Nephron (organoid): ENCODE measurements around the gene MKX.
A peak's percentile ranks its signal among the peaks of the same experiment; 100 is the strongest.

Experiments
- H3K27ac Mint-ChIP-seq, 3 experiments: 2 replicates each; pipeline ENCODE4 v1.8.0; 2020; ENCODE audit warnings: mixed read lengths in 3 of 3, mild to moderate bottlenecking in 2 of 3, moderate library complexity in 1 of 3
- H3K27me3 Mint-ChIP-seq: 2 replicates; pipeline ENCODE4 v1.8.0; 2021; ENCODE audit warnings: low read depth, mild to moderate bottlenecking, moderate library complexity, mixed read lengths
- H3K36me3 Mint-ChIP-seq: 2 replicates; pipeline ENCODE4 v1.8.0; 2020; ENCODE audit warnings: low read depth, mixed read lengths
- H3K4me1 Mint-ChIP-seq: 2 replicates; pipeline ENCODE4 v1.8.0; 2020; ENCODE audit warnings: mixed read lengths
- H3K4me3 Mint-ChIP-seq, 3 experiments: 2 replicates each; pipeline ENCODE4 v1.8.0; 2020; ENCODE audit warnings: mild to moderate bottlenecking in 3 of 3, mixed read lengths in 3 of 3, moderate library complexity in 2 of 3
- H3K9me3 Mint-ChIP-seq: 2 replicates; pipeline ENCODE4 v1.8.0; 2020; ENCODE audit warnings: mixed read lengths
- CTCF ChIP-seq, 3 experiments: fragments of 200-600 bp; sonication (generic); IDR thresholded peaks; one replicate each; pipeline ENCODE4 v1.5.0; 2021; ENCODE audit warnings: antibody characterized with exemption in 3 of 3; ENCODE audit not compliant: unreplicated experiment in 3 of 3

MKX gene

GRCh38 chr10:27638071-27638750 is 107.4 kb downstream of the MKX start:
- Mint-ChIP-seq H3K27me3 (no peaks in the 10 kb centered on the region), H3K4me1 (peaks cover 11% of the 10 kb centered on the region), H3K4me3 (no peak overlapping the region), H3K9me3 (no peaks in the 10 kb centered on the region), H3K36me3 (no peaks in the 10 kb centered on the region), H3K27ac (peak overlapping the region in 2 of 3 experiments; percentile 1 to 46)
- no peak for TF ChIP-seq CTCF (IDR thresholded peaks at IDR 0.05; ENCODE audit: unreplicated experiment in 3 of 3)

- Mint-ChIP-seq H3K4me3 (no peak overlapping the region), H3K36me3 (no peaks in the 10 kb centered on the region), H3K4me1 (peaks cover 8% of the 10 kb centered on the region), H3K27ac (peak overlapping the region in 2 of 3 experiments; percentile 1 to 46), H3K9me3 (no peaks in the 10 kb centered on the region), H3K27me3 (no peaks in the 10 kb centered on the region)
- TF ChIP-seq CTCF (IDR thresholded peaks at IDR 0.05; ENCODE audit: unreplicated experiment in 3 of 3): no peak
Measured at GRCh38 chr10:27637601-27638000, 108.0 kb downstream of the MKX start.

GRCh38 chr10:27636816-27637215 is 108.8 kb downstream of the MKX start:
- Mint-ChIP-seq H3K9me3 (no peaks in the 10 kb centered on the region), H3K27ac (no peak overlapping the region), H3K4me1 (peaks cover 8% of the 10 kb centered on the region), H3K36me3 (no peaks in the 10 kb centered on the region), H3K4me3 (no peak overlapping the region), H3K27me3 (no peaks in the 10 kb centered on the region)
- no peak for TF ChIP-seq CTCF (IDR thresholded peaks at IDR 0.05; ENCODE audit: unreplicated experiment in 3 of 3)

GRCh38 chr10:27635699-27636270 is 109.8 kb downstream of the MKX start:
- Mint-ChIP-seq H3K27me3 (no peaks in the 10 kb centered on the region), H3K9me3 (no peaks in the 10 kb centered on the region), H3K27ac (no peak overlapping the region), H3K4me1 (peaks cover 8% of the 10 kb centered on the region), H3K4me3 (no peak overlapping the region), H3K36me3 (no peaks in the 10 kb centered on the region)
- TF ChIP-seq CTCF (IDR thresholded peaks at IDR 0.05; ENCODE audit: unreplicated experiment in 3 of 3): no peak

- Mint-ChIP-seq H3K27ac (no peak overlapping the region), H3K4me1 (peaks cover 8% of the 10 kb centered on the region), H3K9me3 (no peaks in the 10 kb centered on the region), H3K36me3 (no peaks in the 10 kb centered on the region), H3K27me3 (no peaks in the 10 kb centered on the region), H3K4me3 (no peak overlapping the region)
- no peak for TF ChIP-seq CTCF (IDR thresholded peaks at IDR 0.05; ENCODE audit: unreplicated experiment in 3 of 3)
Measured at GRCh38 chr10:27635290-27635689, 110.3 kb downstream of the MKX start.

GRCh38 chr10:27628621-27629020 is 117.0 kb downstream of the MKX start:
- peaks cover 48% of the 10 kb centered on the region for H3K4me1 Mint-ChIP-seq
- TF ChIP-seq CTCF (IDR thresholded peaks at IDR 0.05; ENCODE audit: unreplicated experiment in 3 of 3): no peak

More at GRCh38 chr10:27628621-27629020, 117.0 kb downstream of the MKX start:
- Mint-ChIP-seq H3K36me3 (no peaks in the 10 kb centered on the region), H3K27ac (peak overlapping the region in 1 of 3 experiments; percentile 43), H3K4me3 (no peak overlapping the region), H3K9me3 (no peaks in the 10 kb centered on the region), H3K27me3 (no peaks in the 10 kb centered on the region)
